Pulmonary artery endothelial cell (primary cell): ENCODE data around the gene DOK7. TPM values are rescaled to one million over a fixed set of nuclear protein-coding genes. Genes with fewer than 3 reads are reported as not detected.

ENCODE experiments used
- DNase-seq: peaks from one replicate; pipeline ENCODE4 v3.0.0-alpha.2; 2011; ENCODE audit warnings: low read depth, low spot score
- total RNA-seq: library from RNA; depleted of rRNA; stranded (reverse); fragments of >200 nt; gene quantifications from 2 replicates; pipeline ENCODE4 v1.2.3, GENCODE V29; 2014

Gene DOK7
- total RNA-seq, 1 donor from 2014 or later, result 0.20 TPM

- DNase-seq, result no peak
Measured at GRCh38 chr4:3462321-3462789, 751 bp upstream of the DOK7 start.

DNA sequence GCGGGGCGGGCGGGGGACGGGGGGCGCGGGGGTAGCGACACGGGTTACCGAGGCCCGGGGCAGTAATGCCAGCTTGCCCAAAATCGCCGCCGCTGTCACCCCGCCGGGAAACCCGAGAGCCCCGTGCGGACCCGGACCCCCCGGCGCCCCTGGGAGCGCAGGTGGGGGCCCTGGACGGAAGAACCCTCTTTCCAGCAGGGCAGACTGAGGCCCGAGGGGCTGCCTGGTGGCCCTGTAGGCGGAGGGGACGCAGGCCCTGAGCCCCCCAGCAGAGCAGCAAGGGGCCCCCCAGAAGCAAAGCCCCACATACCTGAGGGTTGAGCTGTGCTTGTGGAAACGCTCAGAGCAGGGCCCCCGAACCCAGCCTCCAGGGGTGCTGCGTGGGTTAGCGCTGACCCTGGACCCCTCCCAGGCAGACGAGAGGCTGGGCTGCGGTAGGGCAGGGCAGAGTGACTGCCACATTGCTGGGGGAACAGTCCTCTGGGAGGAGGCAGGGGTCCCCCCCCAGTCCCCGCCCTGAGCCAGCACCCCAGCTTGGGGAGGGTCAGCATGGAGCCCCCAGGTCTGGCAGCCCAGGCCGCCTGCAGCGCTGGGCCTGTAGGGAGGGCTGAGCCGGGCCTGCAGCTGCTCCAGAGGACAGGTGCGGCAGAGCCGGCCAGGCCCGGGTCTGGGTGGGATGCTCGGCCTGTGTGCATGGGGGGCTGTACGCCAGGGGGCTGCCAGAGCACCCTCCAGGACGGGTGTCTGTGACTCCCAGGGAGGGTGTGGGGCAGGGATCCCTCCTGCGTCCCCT is 646 bp downstream of the DOK7 start:
- DNase-seq, result no peak

DNA sequence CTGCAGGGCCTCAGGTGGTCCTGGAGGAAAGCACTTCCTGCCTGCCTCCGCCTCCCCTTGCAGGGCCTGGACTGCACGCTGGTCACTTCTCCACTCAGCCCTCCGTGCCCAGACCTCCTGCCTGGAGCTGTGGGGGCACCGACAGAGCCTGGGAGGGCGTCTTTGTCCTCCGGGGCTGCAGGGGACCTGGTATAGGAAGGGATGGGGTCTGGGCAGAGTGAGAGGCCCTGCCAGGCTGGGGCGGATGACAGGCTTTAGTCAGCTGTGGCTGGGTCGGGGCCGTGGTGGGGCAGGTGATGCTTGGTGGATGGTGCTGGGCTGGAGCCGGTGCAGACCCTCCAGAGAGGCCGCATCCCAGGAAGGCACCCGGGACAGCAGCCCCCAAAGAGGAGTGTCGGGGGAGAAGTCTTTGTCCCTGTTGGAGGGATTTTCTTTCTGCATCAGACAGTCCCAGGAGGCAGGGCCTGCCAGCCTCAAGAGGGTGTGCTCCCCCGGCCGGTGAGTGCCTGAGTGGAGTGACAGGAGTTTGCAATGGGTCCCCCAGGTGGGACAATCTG is 1.3 kb downstream of the DOK7 start:
- DNase-seq, result no peak

- no peak for DNase-seq
Measured at GRCh38 chr4:3464911-3465697, 2.0 kb downstream of the DOK7 start.

DNA sequence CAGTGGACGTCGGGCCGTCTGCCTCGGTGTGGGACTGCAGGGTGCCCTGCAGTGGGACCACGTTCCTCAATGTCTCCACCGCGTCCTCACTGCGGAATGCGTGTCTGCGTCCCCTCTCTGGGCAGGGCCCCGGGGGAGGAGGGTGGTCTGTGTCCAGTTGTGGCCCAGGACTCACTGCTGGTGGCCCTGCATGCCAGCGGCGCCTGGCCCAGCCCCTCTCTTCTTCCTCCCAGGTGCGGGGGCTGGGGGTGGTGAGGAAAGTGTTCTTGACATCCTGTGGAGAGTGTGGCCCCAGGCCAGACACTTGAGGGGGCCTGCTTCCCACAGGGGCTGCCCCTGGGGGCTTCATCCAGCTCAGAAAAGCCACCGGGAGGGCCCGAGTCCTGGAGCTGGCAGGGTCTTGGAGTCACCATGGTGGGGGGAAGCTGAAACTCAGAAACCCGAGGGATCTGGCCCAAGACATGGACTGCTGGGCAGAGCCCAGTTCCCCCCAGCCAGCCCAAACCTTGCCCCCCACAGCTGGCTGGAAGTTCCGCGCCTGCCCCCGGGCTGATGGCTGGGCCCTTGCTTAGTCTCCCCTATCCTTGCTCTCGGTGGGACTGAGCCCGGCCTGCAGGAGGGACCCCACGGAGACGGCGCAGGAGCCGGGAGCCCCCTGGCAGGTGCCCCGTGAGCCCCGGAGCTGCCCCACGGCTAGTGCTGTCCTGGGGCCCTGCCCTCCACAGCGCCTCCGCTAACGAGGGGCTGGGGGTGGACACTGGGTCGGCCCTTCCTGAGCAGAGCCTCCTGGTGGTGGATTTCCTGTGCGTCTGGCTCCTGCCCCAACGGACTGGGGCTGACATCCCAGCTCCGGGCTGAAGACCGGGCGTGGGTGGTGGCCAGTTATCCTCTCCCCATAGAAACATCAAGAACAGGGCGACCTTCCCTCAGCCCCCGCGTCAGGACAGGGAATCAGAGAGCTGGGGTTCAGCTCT is 2.9 kb downstream of the DOK7 start:
- no peak for DNase-seq

- no peak for DNase-seq
Measured at GRCh38 chr4:3466691-3467600, 3.8 kb downstream of the DOK7 start.

DNA sequence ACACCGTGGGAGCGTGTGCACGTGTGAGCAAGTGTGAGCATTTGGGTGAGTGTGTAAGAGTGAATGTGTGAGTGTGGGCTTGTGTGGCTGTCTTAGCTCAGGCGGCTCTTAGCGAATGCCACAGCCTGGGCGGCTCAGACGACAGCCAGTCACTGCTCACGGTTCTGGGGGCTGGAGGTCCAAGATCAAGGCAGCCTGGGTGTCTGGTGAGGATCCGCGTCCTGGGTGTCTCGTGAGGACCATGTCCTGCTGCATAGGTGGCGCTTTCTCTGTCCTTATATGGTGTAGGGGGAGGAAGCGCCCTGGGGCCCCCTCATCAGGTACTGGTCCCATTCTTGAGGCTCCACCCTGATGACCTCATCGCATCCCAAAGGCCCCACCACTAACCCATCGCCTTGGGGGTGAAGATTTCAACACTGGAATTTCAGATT is 4.5 kb downstream of the DOK7 start:
- DNase-seq, result no peak

DNA sequence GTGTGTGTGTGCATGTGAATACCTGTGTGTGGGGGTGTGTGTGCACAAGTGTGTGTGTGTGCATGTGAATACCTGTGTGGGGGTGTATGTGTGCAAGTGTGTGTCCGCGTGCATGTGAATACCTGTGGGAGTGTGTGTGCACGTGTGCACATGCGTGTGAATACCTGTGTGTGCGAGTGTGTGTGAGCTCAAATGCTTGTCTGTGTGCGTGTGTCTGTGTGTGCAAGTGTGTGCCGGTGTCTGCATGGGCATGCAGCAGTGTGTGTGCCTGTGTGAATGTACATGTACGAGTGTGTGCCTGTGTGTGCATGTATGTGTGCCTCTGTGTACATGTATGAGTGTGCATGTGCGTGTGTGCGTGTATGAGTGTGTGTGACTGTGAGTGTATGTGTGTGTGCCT is 5.0 kb downstream of the DOK7 start:
- no peak for DNase-seq

DNA sequence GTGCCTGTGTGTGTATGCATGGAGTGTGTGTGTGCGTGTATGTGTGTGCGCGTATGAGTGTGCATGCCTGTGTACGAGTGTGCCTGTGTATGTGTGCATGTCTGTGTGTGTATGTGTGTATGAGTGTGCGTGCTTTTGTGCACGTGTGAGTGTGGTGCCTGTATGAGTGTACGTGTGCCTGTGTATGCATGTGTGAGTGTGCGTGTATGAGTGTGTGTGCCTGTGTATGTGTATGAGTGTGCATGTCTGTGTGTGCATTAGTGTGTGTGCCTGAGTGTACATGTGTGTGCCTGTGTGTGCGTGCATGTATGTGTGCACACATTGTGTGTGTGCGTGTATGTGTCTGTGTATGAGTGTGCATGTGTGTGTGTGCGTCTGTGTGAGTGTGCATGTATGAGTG is 5.7 kb downstream of the DOK7 start:
- DNase-seq, result no peak

- DNase-seq, result no peak
Measured at GRCh38 chr4:3469386-3470243, 6.5 kb downstream of the DOK7 start.

GRCh38 chr4:3470244-3471097 is 7.4 kb downstream of the DOK7 start:
- no peak for DNase-seq

- no peak for DNase-seq
Measured at GRCh38 chr4:3471098-3471760, 8.1 kb downstream of the DOK7 start.

- DNase-seq, result no peak
Measured at GRCh38 chr4:3471886-3472285, 8.8 kb downstream of the DOK7 start.

DNA sequence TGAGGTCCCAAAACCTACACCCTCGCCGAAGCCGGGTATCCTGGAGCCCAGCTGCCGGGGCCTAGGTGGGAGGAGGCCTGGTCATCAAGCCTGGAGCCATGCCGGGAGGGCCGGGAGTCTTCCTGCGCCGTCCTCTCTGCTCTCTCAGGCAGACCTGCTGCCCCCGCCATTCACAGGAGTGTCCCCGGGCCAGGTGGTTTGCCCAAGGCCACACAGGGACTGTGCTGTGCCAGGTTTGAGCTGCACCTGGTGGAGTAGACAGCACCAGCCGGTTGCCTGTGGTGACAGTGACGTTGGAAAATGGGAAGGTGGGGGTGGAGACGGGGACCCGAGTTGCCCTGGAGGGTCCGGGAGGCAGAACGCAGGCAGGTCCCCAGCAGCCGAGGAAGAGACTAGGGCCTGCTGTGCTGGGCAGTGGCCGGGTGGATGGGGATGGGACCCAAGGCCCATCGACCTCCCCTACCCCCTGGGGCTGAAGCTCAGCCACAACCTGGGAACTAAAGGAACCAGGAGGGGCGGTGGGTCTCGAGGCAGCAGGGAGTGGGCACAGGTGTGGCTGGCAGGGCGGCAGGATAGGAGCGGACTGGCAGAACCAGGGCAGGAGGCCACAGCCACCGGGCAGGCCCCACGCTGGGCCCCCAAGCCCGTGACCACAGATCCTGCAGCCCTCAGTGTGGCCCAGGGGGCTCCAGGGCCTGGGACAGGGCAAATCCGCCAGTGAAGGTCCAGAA is 9.5 kb downstream of the DOK7 start:
- no peak for DNase-seq

DNA sequence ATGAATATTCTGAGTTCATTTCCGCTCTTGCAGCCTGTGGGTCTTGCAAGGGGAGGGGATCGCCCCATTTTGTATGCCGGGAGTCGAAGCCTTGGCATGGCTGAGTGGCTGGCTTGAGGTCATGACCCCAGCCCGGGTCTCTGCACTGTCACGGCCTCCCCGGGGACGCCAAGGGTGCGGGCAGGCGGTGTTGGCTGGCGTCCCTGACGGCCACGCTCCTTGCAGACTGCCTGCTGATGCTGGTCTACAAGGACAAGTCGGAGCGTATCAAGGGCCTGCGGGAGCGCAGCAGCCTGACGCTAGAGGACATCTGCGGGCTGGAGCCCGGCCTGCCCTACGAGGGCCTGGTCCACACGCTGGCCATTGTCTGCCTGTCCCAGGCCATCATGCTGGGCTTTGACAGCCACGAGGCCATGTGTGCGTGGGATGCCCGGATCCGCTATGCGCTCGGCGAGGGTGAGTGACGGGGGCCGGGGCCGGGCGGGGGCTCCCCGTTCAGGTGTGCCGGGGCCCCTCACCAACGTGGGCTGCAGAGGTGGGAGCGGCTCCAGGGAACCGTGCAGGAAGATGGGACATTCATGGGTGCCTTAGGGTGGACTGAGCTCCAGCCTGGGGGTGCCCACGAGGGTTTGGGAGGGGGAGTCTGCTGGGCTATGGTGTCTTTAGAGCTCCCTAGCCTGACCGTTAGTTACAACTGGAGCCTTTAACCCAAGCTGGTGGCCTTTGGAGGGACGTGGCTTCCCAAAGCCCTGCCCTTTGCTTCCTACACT is 10.3 kb downstream of the DOK7 start:
- no peak for DNase-seq
